ENCODE data around the gene INPP5K. TPM values are rescaled to one million over a fixed set of nuclear protein-coding genes. Genes with fewer than 3 reads are reported as not detected.
A peak's percentile ranks its signal among the peaks of the same experiment; 100 is the strongest.

Gene INPP5K
- total RNA-seq, 2 donors from 2014 or later = 27.6 to 35.5 TPM

DNA sequence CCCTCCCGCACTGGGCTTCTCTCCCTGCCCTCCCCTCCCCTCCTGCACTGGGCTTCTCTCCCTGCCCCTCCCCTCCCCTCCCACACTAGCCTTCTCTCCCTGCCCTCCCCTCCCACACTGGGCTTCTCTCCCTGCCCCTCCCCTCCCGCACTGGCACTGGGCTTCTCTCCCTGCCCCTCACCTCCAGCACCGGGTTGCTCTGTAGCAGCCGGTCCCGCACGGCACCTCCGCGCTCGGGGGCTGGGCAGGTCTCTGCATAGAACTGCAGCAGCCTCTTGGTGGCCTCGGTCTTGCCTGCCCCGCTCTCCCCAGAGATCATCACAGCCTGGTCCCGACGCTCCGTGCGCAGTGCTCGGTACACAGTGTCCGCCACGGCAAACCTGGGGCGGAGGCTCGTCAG, 33.7 kb downstream of the INPP5K start:
- Histone ChIP-seq H3K4me3 (no peak overlapping the region), H3K9me3 (no peaks in the 10 kb centered on the region), H3K9ac (ENCODE audit: low read depth in 2 of 2, low read length in 2 of 2) (no peak overlapping the region), H3K27me3 (no peaks in the 10 kb centered on the region), H3K27ac (no peak overlapping the region), H3K4me1 (peaks cover 8% of the 10 kb centered on the region), H3K36me3 (peaks cover 18% of the 10 kb centered on the region)
- TF ChIP-seq, protein P1, sequence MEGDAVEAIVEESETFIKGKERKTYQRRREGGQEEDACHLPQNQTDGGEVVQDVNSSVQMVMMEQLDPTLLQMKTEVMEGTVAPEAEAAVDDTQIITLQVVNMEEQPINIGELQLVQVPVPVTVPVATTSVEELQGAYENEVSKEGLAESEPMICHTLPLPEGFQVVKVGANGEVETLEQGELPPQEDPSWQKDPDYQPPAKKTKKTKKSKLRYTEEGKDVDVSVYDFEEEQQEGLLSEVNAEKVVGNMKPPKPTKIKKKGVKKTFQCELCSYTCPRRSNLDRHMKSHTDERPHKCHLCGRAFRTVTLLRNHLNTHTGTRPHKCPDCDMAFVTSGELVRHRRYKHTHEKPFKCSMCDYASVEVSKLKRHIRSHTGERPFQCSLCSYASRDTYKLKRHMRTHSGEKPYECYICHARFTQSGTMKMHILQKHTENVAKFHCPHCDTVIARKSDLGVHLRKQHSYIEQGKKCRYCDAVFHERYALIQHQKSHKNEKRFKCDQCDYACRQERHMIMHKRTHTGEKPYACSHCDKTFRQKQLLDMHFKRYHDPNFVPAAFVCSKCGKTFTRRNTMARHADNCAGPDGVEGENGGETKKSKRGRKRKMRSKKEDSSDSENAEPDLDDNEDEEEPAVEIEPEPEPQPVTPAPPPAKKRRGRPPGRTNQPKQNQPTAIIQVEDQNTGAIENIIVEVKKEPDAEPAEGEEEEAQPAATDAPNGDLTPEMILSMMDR (IDR thresholded peaks at IDR 0.05) = no peak
- intact Hi-C loops (cut with DNase I) = no loop called here
- DNase-seq = no peak

DNA sequence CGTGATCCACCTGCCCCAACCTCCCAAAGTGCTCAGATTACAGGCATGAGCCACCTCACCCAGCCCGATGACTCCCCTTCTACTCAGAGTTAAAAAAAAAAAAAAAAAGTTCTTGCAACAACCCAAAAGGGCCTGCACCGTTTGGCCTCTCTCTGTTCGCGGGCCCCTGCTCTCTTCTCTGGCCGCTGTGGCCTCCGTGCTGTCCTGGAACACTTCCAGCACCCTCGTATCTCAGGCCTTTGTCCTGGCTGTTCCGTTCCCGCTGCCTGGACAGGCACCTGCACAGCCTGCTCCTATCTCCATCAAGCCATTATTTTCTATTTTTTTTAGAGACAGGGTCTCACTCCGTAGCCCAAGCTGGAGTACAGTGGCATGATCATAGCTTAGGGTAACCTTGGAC, 34.7 kb downstream of the INPP5K start:
- Histone ChIP-seq H3K4me3 (no peak overlapping the region), H3K9me3 (no peaks in the 10 kb centered on the region), H3K4me1 (peaks cover 4% of the 10 kb centered on the region), H3K36me3 (peaks cover 20% of the 10 kb centered on the region), H3K27ac (no peak overlapping the region), H3K27me3 (no peaks in the 10 kb centered on the region), H3K9ac (ENCODE audit: low read depth in 2 of 2, low read length in 2 of 2) (no peak overlapping the region)
- no peak for DNase-seq
- intact Hi-C loops (cut with DNase I) = no loop called here
- TF ChIP-seq, protein P1 (IDR thresholded peaks at IDR 0.05) = no peak

DNA sequence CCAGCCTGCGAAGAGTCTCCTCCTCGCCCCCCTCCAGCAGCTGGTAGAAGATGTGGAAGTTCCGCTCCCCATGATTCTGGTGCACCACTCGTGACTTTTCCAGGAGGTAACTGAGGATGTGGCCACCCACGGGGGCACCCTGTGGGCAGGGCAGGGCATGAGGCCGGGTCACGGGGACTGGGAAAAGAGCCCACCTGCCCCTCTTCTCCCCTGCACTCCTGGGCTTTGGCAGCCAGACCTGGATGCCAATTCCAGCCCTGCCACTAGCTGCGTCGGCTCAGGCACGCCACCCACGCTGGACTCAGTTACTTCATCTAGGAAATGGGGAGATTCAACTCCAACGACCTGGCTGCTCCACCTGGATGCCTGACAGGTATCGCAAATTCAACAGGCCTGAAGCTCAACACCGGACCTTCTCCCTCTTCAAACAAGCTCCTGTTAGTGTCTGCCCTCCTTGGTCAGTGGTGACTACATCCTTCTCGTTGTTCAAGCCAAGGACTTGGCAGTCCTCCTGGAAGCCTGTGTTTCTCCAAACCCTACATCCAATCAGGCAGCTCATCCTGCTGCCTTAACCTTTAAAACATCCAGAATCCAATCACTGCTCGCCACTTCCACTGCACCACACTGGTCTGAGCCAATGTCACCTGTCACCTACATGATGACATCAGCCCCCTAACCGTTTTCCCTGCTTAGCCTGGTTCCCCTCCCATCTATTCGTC, 35.5 kb downstream of the INPP5K start:
- no peak overlapping the region for H3K4me3 ChIP-seq
- TF ChIP-seq, protein P1 (IDR thresholded peaks at IDR 0.05) = no peak
- no peaks in the 10 kb centered on the region for H3K4me1 ChIP-seq
- no peaks in the 10 kb centered on the region for H3K27me3 ChIP-seq
- H3K27ac ChIP-seq = no peak overlapping the region
- no peaks in the 10 kb centered on the region for H3K9me3 ChIP-seq
- intact Hi-C loops (cut with DNase I) = no loop called here
- peaks cover 20% of the 10 kb centered on the region for H3K36me3 ChIP-seq
- no peak for DNase-seq
- H3K9ac ChIP-seq (ENCODE audit: low read depth in 2 of 2, low read length in 2 of 2) = peak overlapping the region in 1 of 2 donors; percentile 19

DNA sequence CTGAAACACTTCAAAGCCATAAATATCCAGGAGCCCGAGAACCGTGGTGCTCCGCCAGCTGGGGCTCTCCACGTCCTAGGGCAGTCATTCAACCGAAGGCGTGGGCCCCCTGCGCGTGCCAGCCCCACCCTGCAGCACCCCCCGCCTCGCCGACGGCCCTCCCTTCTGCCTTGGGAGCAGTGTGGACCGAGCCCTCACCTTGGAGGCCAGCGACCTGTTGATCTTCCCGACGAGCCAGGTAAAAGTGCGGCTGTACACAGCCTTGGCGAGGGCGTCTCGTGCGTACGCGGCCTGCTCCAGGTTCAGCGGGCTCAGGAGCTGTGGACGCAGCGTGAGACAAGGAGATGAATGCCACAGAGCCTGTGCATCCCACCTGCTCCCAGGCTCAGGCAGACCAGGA, 38.0 kb downstream of the INPP5K start:
- Histone ChIP-seq H3K27ac (no peak overlapping the region), H3K4me3 (no peak overlapping the region), H3K27me3 (no peaks in the 10 kb centered on the region), H3K4me1 (no peaks in the 10 kb centered on the region), H3K9me3 (no peaks in the 10 kb centered on the region), H3K9ac (ENCODE audit: low read depth in 2 of 2, low read length in 2 of 2) (no peak overlapping the region), H3K36me3 (peaks cover 26% of the 10 kb centered on the region)
- DNase-seq = no peak
- intact Hi-C loops (cut with DNase I) = no loop called here
- TF ChIP-seq, protein P1 (IDR thresholded peaks at IDR 0.05) = no peak

DNA sequence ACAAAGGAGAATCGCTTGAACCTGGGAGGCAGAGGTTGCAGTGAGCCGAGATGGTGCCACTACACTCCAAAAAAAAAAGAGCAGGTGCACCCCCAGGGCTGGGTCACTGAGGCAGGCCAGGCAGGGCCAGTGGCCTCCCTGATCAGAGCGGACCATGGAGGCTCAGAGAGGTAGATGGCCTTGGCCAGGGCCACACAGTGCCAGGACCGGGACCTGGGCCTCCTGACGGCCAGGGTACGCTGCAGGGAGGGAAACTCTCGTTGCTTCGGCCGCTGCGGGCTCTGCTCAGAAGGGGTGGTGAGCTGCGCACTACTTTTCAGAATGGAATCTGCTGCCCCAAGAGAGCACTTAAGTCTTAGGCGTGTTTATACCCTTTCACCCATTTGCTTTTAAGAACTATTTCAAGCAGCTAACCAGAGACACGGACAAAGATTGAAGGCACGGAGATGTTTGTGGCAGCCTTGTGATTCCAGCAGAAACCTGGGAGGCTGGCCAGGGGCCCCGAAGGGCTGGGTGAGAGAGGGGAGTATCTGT, 41.0 kb downstream of the INPP5K start:
- Histone ChIP-seq H3K9me3 (no peaks in the 10 kb centered on the region), H3K27ac (no peak overlapping the region), H3K27me3 (no peaks in the 10 kb centered on the region), H3K36me3 (peaks cover 37% of the 10 kb centered on the region), H3K4me1 (no peaks in the 10 kb centered on the region), H3K9ac (ENCODE audit: low read depth in 2 of 2, low read length in 2 of 2) (no peak overlapping the region), H3K4me3 (no peak overlapping the region)
- no peak for DNase-seq
- intact Hi-C loops (cut with DNase I) = no loop called here
- TF ChIP-seq, protein P1 (IDR thresholded peaks at IDR 0.05) = no peak

Measured in colonic mucosa (tissue), 4 donors.